HEK293 (cell line): ENCODE results near the gene ST7.

Experiments
- CTCF ChIP-seq: fragments of 450-650 bp; formaldehyde crosslinking; IDR thresholded peaks from 2 replicates; pipeline ENCODE4 v1.5.1; 2016; ENCODE audit warnings: missing biosample characterization, missing genetic modification characterization
- ZNF24 ChIP-seq: fragments of 450-650 bp; formaldehyde crosslinking; IDR thresholded peaks from 2 replicates; pipeline ENCODE4 v1.5.1; 2016; ENCODE audit warnings: missing biosample characterization, missing genetic modification characterization
- ZNF530 ChIP-seq: fragments of 450-650 bp; formaldehyde crosslinking; IDR thresholded peaks from 2 replicates; pipeline ENCODE4 v1.5.1; 2016; ENCODE audit warnings: low read depth, missing biosample characterization, missing genetic modification characterization

- TF ChIP-seq CTCF (tag by site-specific recombination) (no peak), ZNF24 (tag by site-specific recombination) (no peak), ZNF530 (tag by site-specific recombination) (no peak)
Measured at GRCh38 chr7:117172283-117172682, 219.0 kb downstream of the ST7 start.
